Stimulated activated CD4-positive, alpha-beta T cell treated with anti-CD3 and anti-CD28 coated beads, Interleukin-1b, Interleukin-23, amount 100 ng/mL, for 1 hour (primary cell): Measurements from ENCODE around the gene FTH1.
A peak's percentile ranks its signal among the peaks of the same experiment; 100 is the strongest.
"Not testable (repeated sequence)": the region's sequence is repeated elsewhere in the genome, so short reads cannot be mapped to it uniquely, and the experiment has no call there.

Experiments
- DNase-seq, 2 donors: peaks; one replicate each; pipeline ENCODE4 v3.0.0-alpha.2; 2020; ENCODE audit warnings: low read depth in 2 of 2

Gene FTH1

GRCh38 chr11:61967116-61967923 lies at the start of gene FTH1:
TSS of gene FTH1 (minus strand) at chr11:61967634. CDS start at chr11:61967425, 209 bp downstream.
- peak; percentile 68 to 85 for DNase-seq

- no peak for DNase-seq
Observed at GRCh38 chr11:62015615-62016014, 48.2 kb upstream of the FTH1 start.

DNA sequence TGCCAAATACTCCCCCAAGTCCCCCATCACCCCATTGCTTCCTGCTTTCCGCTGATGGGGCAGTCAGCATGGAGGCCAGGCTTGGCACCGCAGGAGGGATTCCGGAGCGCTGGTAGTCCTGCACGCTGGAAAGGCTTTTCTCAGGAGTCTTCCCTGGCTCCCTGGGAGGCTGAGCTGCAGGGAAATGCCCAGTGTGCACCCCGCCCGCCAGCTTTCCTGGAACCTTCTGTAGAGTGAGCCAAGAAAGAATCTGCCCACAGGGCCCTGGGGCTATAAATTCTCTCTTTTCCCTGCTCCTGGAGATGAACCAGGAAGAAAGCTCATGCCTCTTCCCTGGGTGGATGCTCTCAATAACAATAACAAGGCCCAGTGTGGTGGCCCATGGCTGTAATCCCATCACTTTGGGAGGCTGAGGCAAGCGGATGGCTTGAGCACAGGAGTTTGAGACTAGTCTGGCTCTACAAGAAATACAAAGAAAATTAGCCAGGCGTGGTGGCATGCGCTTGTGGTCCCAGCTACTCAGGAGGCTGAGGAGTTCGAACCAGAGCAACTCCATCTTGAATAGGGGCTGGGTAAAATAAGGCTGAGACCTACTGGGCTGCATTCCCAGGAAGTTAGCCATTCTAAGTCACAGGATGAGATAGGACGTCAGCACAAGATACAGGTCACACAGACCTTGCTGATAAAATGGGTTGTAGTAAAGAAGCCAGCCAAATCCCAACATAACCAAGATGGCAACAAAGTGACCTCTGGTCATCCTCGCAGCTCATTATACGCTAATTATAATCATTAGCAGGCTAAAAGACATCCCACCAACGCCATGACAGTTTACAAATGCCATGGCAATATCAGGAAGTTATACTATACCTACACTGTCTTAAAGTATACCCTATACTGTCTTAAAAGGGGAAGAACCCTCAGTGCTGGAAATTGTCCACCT lies 46.4 kb upstream of the FTH1 start:
- no peak for DNase-seq

GRCh38 chr11:62012832-62013461 lies 45.5 kb upstream of the FTH1 start:
- DNase-seq, result no peak

DNA sequence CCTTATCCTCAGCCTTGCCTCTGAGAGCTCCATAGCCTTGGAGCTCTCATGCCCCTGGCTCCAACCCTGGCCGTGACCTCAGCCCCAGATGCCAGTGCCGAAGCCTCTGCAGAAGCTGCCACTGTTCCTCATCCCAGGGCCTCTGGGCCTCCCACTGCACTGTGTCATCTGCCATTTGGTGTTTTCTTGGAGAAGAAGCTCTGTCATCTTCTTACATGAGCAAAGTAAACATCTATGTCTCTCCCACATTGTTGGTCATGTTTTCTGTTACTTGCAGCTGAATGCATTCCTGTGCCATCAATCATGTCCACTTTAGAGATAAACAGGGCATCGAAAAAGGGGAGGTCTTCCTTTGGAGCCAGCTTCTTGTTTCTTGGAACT lies 45.0 kb upstream of the FTH1 start:
- DNase-seq, result no peak

DNA sequence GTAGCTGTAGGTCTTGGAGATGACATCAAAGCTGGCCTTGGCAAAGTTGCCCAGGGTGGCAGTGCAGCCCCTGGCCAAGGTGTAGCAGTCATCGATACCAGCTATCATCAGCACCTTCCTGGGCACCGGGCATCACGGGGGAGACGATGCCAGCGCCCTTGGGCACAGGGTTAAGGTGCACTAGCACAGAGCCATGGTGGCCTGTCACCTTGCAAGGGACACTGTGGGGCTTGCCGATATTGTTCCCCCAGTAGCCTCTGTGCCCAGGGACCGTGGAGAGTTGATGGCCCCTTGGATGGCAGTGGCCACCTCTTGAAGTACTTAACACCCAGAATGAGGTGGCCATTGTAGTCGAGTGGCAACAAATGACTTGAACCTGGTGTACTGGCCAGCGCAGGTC lies 44.4 kb upstream of the FTH1 start:
- no peak for DNase-seq

DNA sequence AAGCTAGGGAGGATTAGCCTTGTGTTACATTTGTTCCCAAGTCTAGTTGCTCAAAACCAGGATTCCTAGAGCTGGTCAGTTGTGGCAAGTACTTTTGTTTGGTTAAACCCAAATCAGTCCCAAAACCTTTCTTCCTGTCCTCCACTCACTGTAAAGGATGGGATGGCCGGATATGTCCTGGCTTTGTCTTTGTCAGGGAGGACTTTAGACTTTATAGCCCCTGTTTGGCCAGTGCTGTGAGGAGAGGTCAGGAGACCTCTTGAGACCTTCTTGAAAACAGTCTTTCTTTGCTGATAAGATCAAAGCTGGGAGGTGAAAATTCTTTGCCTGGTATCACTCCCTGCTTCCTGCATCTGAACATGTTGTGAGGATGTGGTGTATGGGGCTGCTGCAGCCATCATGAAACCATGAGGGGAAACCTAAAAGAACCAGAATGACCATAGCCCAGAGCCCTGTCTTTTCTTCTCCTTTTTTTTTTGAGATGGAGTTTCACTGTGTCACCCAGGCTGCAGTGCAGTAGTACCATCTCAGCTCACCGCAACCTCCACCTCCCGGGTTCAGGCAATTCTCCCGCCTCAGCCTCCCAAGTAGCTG lies 43.6 kb upstream of the FTH1 start:
- DNase-seq, result no peak

- no peak for DNase-seq
Observed at GRCh38 chr11:62008193-62008592, 40.8 kb upstream of the FTH1 start.

DNA sequence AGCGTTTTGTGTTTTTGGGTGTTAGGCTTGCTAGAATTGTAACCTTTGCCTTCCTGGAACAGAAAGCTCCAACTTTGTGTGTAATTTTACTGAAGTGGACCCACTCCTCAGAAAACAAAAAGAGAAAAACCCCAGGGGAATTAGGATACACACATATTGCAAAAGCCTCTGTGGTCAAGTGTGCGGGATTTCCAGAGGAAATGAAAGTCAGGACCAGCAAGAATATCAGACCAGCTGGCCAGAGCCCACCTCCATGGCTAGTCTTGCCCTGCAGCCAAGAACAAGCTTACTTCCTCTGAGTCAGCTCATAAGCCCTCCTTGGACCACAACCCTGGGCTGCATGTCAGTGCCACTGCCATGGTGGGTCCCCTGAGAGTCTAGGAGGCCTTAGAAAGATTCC lies 37.0 kb upstream of the FTH1 start:
- no peak for DNase-seq

DNA sequence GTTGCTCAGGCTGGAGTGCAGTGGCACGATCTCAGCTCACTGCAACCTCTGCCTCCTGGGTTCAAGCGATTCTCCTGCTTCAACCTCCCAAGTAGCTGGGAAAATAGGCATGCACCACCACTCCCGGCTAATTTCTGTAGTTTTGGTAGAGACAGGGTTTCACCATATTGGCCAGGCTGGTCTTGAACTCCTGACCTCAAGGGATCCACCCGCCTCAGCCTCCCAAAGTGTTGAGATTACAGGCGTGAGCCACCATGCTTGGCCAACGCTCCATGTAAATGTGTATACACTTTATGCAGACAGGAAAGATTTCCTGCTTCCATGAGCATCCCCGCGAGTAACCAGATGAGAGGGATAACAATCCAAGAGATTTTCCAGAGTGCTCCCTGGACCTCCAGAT lies 34.8 kb upstream of the FTH1 start:
- DNase-seq, result not testable (repeated sequence)

GRCh38 chr11:62001450-62002191 lies 34.2 kb upstream of the FTH1 start:
- no peak for DNase-seq

GRCh38 chr11:62000539-62001446 lies 33.4 kb upstream of the FTH1 start:
- no peak for DNase-seq

DNA sequence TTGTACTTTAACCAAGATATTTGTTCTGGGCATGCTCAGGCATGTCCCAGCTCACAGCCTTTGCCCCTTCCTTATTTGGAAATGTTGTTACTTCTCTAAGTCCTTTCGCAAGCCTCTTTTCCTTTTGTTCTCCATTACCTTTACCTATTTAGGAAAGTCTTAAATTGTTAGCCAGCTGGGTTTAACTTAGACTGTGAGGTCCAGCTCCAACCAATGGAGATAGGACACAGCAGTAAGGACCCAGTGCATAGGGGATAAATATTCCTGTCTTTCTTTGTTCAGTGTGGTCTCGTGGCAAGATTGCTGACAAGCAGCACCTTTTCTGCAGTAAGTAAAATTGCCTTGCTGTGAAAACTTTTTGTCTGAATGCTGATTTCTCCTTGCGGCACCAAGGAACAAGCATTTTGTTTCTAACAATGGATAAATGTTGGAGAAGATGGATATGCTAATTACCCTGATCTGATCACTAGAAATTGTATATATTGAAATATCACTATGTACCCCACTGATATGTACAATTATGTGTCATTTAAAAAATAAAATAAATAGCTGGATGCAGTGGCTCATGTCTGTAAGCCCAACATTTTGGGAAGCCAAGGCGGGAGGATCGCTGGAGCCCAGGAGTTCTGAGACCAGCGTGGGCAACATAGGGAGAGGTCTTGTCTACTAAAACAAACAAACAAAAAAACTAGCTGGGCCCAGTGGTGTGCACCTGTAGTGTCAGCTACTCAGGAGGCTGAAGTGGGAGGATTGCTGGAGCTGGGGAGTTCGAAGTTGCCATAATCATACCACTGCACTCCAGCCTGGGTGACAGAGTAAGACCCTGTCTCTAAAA lies 31.9 kb upstream of the FTH1 start:
- no peak for DNase-seq

DNA sequence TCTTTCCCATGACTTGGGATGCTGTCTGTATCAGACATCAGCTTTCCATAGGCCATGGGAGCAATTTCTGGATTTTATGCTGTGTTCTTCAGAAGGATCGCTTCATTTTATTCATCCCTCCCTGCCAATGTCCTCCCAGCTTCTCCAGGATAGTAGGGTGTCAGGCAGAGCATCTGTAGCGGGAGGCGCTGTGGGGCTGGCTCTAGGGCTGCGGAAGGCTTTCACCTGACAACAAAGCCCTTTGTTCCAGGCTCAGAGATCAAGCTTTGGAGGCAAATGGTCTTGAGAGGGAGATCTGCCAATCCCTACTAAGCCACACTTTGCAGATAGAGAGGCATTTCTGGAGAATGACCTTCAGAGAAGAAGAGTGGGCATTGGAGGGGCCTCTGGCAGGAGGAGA lies 29.5 kb upstream of the FTH1 start:
- no peak for DNase-seq

DNA sequence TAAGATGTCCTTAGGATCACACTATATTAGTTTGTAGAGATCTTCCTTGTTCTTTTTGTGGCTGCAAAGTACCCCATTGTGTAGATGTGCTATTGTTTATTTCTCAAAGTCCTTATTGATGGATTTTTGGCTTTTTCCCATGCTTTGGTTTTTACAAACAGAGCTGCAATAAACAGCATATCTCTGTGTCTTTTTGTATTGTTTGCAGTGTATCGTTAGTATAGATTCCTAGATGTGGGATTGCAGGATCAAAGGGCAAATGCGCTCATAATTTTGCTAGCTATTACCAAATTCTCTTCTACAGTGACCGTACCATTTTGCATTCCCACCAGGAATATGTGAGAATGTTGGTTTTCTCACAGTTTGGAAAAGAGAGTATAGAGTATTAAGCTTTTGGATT lies 27.5 kb upstream of the FTH1 start:
- no peak for DNase-seq

- no peak for DNase-seq
Observed at GRCh38 chr11:61985869-61986268, 18.4 kb upstream of the FTH1 start.

DNA sequence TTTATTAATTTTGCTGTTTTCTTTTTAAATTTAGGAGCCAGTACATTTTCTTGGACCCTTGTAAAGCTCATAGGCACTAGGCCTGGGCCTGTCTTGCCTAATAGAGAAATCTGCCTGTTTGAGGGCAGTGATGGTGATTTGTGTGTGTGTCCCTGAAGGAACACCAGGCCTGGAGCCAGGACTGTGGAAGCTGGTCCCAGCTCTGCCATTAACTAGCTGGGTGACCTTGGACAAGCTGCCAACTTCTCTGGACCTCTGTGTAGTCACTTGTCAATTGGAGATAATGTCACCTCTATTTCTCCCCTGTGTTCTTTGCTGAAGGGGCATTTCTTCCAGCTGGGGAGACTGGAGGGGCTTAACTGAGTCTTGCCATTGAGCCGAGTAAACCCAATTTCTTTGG lies 16.0 kb upstream of the FTH1 start:
- no peak for DNase-seq

DNA sequence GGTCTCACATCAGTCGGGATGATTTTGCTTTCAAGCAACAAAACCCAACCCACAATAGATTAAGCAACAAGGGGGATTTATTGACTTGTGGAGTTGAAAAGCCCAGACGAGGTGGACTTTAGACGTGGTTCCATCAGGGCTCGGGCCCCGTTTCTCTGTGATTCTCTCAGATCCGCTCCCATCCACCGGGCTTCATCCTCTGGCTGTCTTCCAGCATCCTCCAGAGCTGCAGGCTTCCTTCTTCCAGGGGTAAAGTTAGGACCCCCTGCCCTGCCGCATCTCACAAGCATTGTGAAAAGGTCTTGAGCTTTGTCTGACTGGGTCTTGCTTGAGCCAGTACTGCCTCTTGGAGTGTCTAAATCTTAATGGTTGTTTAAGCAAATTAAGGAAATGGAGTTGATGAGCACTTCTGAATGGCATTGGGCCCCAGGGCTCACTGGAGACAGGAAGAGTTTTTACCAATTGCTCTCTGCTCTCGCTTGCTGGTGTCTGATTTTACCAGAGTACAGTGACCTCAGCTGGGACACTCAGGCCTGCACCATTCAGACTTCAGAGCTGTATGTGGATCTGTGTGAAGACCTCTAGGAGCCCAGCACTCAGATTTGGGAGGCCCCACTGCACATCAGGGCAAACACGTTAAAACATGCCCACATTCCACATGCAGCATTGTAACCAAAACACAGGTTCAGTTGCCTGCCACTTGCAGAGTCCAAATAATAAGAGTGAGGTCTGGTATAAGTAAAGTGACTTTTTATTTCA lies 13.5 kb upstream of the FTH1 start:
- DNase-seq, result no peak
